T-helper 17 cell (primary cell): ENCODE measurements around the gene NT5DC3. TPM values are rescaled to one million over a fixed set of nuclear protein-coding genes. Genes with fewer than 3 reads are reported as not detected.
"Not testable (repeated sequence)": the region's sequence is repeated elsewhere in the genome, so short reads cannot be mapped to it uniquely, and the experiment has no call there.

ENCODE experiments used
- ATAC-seq: fragments of 150-1000 bp; cut with Tn5 transposase; 2 replicates; pipeline ENCODE4 v1.10.0; 2021; ENCODE audit warnings: mild to moderate bottlenecking, moderate library complexity
- DNase-seq, 3 donors: peaks; one replicate each; pipeline versions ENCODE4 v3.0.0 to v3.0.0-alpha.2; 2020 to 2021
- H3K9me3 ChIP-seq: one replicate; pipeline ENCODE4 v1.7.0; 2013; ENCODE audit warnings: low read length, mild to moderate bottlenecking; ENCODE audit not compliant: control insufficient read depth, poor library complexity, severe bottlenecking
- H3K27ac Mint-ChIP-seq: one replicate; pipeline ENCODE4 v1.8.0; 2022; ENCODE audit warnings: mild to moderate bottlenecking, moderate library complexity, mixed read lengths
- H3K27me3 Mint-ChIP-seq: one replicate; pipeline ENCODE4 v1.8.0; 2022; ENCODE audit warnings: mixed read lengths
- H3K36me3 Mint-ChIP-seq: one replicate; pipeline ENCODE4 v1.8.0; 2022; ENCODE audit warnings: low read depth, mixed read lengths
- H3K4me1 Mint-ChIP-seq: one replicate; pipeline ENCODE4 v1.8.0; 2022; ENCODE audit warnings: mild to moderate bottlenecking, mixed read lengths
- H3K4me3 Mint-ChIP-seq: one replicate; pipeline ENCODE4 v1.8.0; 2022; ENCODE audit warnings: mild to moderate bottlenecking, moderate library complexity, mixed read lengths
- total RNA-seq, 4 donors: library from RNA in 2 of 4; stranded (reverse) in 2 of 4; gene quantifications; one replicate each; pipeline ENCODE4 v1.2.3 and lab custom pipeline; 2022 to 2026

The NT5DC3 gene
- total RNA-seq, 2 donors from 2014 or later: 6.5 to 8.3 TPM

DNA sequence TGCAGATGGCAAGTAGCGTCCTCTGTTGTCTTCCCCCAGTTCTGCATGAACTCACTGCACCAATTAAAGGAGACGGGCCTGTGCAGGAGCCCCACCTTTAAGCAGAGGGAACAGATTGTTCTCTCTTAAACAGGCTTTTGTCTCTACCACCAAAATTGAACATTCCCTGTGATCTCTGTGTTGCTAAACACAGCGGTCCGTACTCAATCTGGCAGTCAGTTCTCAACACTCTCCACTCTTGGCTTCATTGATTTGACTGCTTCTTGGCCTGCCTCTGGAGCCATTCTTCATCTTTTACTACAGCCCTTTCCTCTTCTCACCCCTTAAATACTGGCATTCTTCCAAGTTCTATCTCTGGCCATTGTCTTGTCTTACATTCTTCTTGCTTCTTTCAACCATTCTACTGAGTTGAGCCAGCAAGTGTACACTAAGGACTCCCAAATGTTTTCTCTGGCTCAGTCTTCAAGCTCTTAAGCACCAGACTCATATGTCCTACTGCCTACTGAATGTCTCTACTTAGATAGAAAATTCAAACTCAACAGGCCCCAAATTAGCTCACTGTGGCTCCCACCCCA is 8.0 kb upstream of the NT5DC3 start:
- Mint-ChIP-seq H3K36me3 (no peaks in the 10 kb centered on the region), H3K27me3 (peaks cover 12% of the 10 kb centered on the region), H3K4me1 (peaks cover 4% of the 10 kb centered on the region), H3K4me3 (no peak overlapping the region), H3K27ac (no peak overlapping the region)
- ATAC-seq (no peak), DNase-seq (no peak)
- no peaks in the 10 kb centered on the region for H3K9me3 ChIP-seq

DNA sequence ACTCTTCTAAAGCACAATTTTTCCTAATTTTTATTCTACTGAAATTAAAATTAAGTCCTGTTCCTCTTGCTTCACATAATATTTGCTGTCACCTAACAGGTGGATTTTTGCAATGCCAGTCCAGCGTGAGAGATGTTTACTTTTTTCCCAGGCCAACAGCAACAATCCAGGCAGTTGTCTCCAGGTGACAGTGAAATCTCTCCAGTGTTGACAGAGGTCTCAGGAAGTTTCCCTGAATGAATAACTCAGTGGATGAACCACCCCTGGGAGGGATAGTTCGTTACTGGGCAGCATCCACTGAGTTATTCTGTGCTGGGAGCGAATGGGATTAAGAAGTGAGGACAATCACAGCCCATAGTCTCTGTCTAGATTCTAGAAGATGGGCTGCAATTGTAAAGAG is 7.1 kb upstream of the NT5DC3 start:
- DNase-seq (no peak), ATAC-seq (no peak)
- no peaks in the 10 kb centered on the region for H3K9me3 ChIP-seq
- Mint-ChIP-seq H3K27me3 (peaks cover 6% of the 10 kb centered on the region), H3K27ac (no peak overlapping the region), H3K4me3 (no peak overlapping the region), H3K4me1 (peaks cover 4% of the 10 kb centered on the region), H3K36me3 (no peaks in the 10 kb centered on the region)

DNA sequence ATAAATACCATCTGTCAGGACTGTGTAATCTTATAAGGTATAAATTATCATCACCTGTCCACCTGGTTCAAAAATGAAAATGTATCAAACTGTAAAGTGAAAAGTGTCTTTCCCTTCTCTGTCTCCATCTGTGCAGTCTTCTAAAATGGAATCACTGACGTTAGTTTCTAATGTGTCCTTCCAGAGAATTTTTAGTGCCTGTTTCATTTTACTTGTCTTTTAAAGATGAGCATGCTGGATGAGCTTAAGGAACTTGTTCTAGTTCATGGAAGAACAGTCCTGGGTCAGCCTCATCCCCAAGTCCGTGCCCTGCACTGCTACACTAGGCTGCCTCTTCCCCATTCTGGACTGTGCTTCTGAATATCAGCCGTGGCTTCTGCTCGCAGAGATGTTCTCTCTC is 5.4 kb upstream of the NT5DC3 start:
- DNase-seq (no peak), ATAC-seq (no peak)
- Mint-ChIP-seq H3K36me3 (no peaks in the 10 kb centered on the region), H3K4me1 (peaks cover 6% of the 10 kb centered on the region), H3K27ac (no peak overlapping the region), H3K4me3 (no peak overlapping the region), H3K27me3 (no peaks in the 10 kb centered on the region)
- H3K9me3 ChIP-seq: no peaks in the 10 kb centered on the region

DNA sequence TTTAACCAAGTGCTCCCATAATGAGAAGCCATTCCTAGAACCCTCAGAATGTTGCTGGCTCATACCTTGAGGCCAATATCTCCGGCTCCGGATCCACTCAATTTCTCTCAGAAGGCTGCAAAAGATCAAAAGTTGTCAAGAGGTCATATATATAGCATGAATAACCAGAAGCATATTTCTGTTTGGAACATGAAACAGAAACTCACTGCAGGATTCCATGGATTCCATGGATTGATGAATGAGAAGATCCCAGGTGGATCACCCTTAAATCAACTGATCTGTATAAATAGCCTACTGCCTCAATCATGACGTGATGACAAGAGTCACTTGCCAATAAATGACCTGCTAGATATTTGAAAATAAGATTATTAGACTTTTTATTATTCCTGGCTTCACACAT is 3.3 kb upstream of the NT5DC3 start:
- Mint-ChIP-seq H3K27ac (peak overlapping the region; percentile 77), H3K27me3 (no peaks in the 10 kb centered on the region), H3K4me3 (no peak overlapping the region), H3K4me1 (peaks cover 12% of the 10 kb centered on the region), H3K36me3 (no peaks in the 10 kb centered on the region)
- DNase-seq (no peak), ATAC-seq (no peak)
- H3K9me3 ChIP-seq: no peaks in the 10 kb centered on the region

DNA sequence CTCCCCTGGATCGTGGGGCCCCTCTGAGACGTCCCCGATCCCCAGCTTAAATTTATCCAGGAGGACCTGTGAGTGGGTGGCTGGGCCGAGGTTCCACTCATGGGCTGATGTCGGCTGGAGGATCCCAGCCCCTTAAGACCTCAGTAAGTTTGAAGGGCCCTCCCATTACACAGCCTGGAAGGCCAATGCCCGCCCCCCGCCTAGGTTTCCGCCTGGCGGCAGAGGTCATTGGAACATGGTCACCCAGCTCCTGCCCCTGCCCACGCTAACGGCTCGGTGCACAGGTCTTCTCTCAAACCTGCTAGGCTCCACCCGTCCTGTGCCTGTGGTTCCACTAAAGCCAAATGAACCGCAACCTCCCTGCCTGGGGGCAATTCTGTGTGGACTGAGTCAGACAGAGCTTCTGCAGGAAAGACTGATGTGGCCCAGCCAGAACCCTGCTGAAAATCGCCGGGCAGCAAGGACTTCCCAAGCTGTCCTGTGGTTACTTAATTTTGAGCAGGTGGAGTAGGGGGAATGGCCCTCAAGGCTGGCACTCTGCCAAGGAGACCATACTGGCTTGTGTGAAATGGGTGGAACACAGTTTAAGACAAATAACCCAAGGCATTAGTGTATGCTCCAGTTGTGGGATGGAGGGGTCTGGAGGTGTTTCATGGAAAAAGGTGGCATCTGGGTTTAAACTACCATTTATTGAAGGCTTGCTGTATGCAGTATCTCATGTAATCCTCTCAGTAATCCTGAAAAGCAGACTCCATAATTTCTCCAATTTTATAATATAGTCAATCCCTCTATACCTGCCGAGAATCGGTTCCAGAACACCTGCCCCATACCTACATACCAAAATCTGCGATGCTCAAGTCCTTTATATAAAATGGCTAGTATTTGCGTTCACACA is 903 bp upstream of the NT5DC3 start:
- Mint-ChIP-seq H3K4me1 (peaks cover 14% of the 10 kb centered on the region), H3K36me3 (no peaks in the 10 kb centered on the region), H3K4me3 (peak overlapping the region; percentile 93), H3K27me3 (no peaks in the 10 kb centered on the region), H3K27ac (peak overlapping the region; percentile 57)
- ATAC-seq (no peak), DNase-seq (peak; percentile 9 to 16 (median 14))
- H3K9me3 ChIP-seq: no peaks in the 10 kb centered on the region

DNA sequence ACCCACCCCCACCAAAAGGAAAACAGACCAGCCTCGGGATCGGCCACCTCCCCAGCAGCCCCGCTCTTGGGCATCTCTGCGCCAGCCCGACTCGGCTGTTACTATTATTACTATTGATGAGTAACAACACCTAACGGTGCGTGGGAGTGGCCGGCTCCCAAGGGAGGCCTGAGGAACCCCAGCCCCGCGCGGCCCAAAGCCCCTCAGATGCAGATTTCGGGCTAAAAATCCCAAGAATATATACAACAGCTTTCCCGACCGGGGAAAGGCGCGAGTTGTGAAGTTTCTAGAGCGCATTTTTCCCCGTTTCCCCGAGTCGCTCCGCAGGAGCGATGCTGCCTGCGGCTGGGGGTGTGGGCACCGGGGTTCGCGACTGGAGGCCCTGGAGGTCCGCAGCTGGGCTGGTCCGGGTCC is 565 bp downstream of the NT5DC3 start:
- no peaks in the 10 kb centered on the region for H3K9me3 ChIP-seq
- H3K27ac Mint-ChIP-seq: peak overlapping the region; percentile 11
- peak overlapping the region; percentile 93 for H3K4me3 Mint-ChIP-seq
- H3K4me1 Mint-ChIP-seq: peaks cover 14% of the 10 kb centered on the region
- no peak for ATAC-seq
- H3K36me3 Mint-ChIP-seq: no peaks in the 10 kb centered on the region
- H3K27me3 Mint-ChIP-seq: no peaks in the 10 kb centered on the region
- DNase-seq: no peak

DNA sequence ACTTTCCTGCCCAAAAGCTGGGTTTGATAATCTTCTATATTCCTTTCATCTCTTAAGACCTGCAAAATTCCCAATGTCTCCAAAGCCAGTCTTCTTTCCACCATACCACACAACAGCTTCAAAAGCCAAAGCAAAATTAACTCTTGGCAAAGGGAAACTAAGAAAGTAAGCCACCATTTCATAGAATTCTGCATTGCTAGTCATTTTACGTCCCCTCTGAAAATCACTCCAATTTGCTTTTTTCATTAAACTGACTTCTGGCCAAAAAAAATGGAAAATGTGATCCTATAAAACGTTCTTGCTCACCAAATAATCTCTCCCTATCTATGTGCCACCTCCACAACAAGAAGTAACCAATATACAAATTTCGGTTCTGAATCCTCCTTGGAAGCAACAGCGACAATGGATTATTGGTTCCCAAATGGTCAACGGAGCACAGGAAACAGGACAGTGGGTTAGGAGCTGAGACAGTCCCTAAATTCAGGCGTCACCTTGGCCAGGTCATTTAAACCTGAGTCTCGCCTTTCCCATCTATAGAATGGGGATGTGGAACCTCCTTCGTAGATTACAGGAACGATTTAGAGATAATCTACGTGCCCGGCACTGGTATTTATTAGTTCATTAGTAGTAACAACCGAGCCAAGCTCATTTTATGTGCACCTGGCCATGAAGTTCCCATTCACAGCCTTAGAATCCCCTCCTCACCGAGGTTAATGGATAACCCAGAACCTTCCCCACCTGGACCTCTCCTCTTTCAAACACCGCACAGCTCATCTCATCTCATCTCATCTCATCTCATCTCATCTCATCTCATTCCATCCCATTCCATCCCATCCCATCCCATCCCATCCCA is 1.2 kb downstream of the NT5DC3 start:
- H3K27ac Mint-ChIP-seq: peak overlapping the region; percentile 11
- no peak for ATAC-seq

DNA sequence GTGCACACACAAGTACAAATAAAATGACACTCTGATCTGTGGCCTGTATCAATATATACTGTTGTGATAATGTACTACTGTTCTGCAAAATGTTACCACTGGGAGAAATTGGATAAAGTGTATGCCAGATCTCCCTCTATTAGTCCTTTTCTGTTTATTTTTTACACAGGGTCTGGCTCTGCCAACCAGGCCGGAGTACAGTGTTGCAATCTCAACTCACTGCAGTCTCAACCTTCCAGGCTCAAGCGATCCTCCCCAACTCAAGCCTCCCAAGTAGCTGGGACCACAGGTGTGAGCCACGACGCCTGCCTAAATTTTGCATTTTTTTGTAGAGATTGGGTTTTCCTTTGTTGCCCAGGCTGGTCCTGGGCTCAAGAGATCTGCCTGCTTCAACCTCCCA is 1.9 kb downstream of the NT5DC3 start:
- peaks cover 14% of the 10 kb centered on the region for H3K4me1 Mint-ChIP-seq

More for the DNA sequence above, 1.2 kb downstream of the NT5DC3 start:
- H3K4me1 Mint-ChIP-seq: peaks cover 14% of the 10 kb centered on the region
- H3K9me3 ChIP-seq: no peaks in the 10 kb centered on the region
- no peaks in the 10 kb centered on the region for H3K27me3 Mint-ChIP-seq
- DNase-seq: no peak
- peak overlapping the region; percentile 93 for H3K4me3 Mint-ChIP-seq
- no peaks in the 10 kb centered on the region for H3K36me3 Mint-ChIP-seq

DNA sequence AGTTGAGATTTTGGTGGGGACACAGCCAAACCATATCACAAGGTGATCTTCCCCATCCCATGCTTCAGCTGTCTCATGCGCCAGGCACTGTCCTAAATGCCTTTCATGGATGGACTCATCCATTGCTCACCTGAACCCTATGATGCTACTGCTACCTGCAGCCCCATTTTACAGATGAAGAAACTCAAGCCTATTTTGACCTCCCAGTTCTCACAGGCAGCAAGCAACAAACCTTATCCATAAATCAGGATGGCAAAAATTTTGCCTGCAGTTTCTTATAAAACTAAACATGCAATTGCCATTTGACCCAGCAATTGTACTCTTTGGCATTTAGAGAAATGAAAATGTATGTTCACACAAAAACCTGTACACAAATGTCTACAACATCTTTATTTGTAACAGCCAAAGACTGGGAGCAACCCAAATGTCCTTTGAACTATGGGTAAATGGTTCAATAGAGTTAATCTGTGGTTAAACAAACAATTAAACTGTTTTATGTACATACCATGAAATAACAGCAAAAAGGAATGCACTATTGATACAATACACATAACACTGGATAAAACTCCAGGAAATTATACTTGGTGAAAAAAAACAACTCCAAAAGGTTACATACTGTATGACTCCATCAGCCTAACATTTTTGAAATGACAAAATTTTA is 2.6 kb downstream of the NT5DC3 start:
- no peaks in the 10 kb centered on the region for H3K27me3 Mint-ChIP-seq
- H3K4me3 Mint-ChIP-seq: no peak overlapping the region
- no peak overlapping the region for H3K27ac Mint-ChIP-seq
- H3K4me1 Mint-ChIP-seq: peaks cover 16% of the 10 kb centered on the region
- no peak for DNase-seq
- no peaks in the 10 kb centered on the region for H3K36me3 Mint-ChIP-seq
- ATAC-seq: no peak
- H3K9me3 ChIP-seq: no peaks in the 10 kb centered on the region

More for the DNA sequence above, 1.9 kb downstream of the NT5DC3 start:
- Mint-ChIP-seq H3K4me3 (no peak overlapping the region), H3K36me3 (no peaks in the 10 kb centered on the region), H3K27me3 (no peaks in the 10 kb centered on the region), H3K27ac (no peak overlapping the region)
- DNase-seq (no peak), ATAC-seq (no peak)
- H3K9me3 ChIP-seq: no peaks in the 10 kb centered on the region

DNA sequence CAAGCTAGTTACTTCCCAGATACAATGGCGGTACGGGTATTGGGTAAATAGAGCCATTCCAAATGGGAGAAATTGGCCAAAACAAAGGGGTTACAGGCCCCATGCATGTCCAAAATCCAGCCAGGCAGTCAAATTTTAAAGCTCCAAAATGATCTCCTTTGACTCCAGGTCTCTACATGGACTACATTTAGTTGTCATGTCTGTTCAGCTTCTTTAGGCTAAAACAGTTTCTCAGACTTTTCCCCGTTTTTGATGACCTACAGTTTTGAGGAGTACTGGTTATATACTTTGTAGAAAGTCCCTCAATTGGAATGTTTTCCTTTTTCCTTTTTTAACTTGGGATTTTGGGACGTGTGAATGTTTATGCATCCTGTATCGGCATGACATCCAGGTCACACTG is 4.7 kb downstream of the NT5DC3 start:
- Mint-ChIP-seq H3K27me3 (no peaks in the 10 kb centered on the region), H3K4me3 (no peak overlapping the region), H3K27ac (no peak overlapping the region), H3K4me1 (peaks cover 10% of the 10 kb centered on the region), H3K36me3 (no peaks in the 10 kb centered on the region)
- H3K9me3 ChIP-seq: no peaks in the 10 kb centered on the region
- ATAC-seq: no peak
- no peak for DNase-seq

DNA sequence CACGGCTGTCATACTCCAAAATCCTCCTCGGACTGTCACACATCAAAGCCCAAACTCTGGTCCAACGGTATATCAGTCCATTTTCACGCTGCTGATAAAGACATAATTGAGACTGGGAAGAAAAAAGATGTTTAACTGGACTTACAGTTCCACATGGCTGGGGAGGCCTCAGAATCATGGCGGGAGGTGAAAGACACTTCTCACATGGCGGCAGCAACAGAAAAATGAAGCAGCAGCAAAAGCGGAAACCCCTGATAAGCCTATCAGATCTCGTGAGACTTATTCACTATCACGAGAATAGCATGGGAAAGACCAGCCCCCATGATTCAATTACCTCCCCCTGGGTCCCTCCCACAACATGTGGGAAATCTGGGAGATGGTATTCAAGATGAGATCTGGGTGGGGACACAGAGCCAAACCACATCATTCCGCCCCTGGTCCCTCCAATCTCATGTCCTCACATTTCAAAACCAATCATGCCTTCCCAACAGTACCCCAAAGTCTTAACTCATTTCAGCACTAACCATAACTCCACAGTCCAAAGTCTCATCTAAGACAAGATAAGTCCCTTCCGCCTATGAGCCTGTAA is 5.2 kb downstream of the NT5DC3 start:
- H3K4me3 Mint-ChIP-seq, H3K27me3 Mint-ChIP-seq, H3K9me3 ChIP-seq, H3K27ac Mint-ChIP-seq, ATAC-seq, H3K36me3 Mint-ChIP-seq, DNase-seq: not testable (repeated sequence)
- H3K4me1 Mint-ChIP-seq: peaks cover 10% of the 10 kb centered on the region

DNA sequence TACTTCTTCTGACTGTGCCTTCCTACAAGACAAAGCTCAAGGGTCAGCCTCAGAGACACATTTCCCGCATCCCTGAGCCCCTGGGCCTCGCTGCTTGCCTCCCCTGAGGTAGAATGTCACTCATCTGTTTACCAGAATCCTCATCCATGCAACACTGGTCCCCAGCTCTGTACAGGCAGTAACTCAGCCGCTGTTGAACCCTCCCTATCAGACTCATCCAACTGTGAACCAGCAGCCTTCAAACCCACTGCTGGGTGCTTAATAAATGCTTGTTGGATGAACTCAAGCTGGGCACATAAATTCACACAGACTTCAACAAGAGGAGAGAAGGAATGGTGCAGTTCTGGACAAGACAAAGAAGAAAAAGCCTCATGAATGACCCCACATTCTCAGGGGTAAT is 6.1 kb downstream of the NT5DC3 start:
- H3K9me3 ChIP-seq: no peaks in the 10 kb centered on the region
- no peaks in the 10 kb centered on the region for H3K27me3 Mint-ChIP-seq
- no peak overlapping the region for H3K4me3 Mint-ChIP-seq
- no peak for DNase-seq
- no peak overlapping the region for H3K27ac Mint-ChIP-seq
- no peaks in the 10 kb centered on the region for H3K36me3 Mint-ChIP-seq
- H3K4me1 Mint-ChIP-seq: peaks cover 4% of the 10 kb centered on the region
- ATAC-seq: no peak
